NCI-H2227 (cell line): ENCODE measurements around the gene NAA80.
A peak's percentile ranks its signal among the peaks of the same experiment; 100 is the strongest.

Experiments used
- DNase-seq: peaks from one replicate; lab custom pipeline; 2025; ENCODE audit not compliant: unreplicated experiment; lab: John Stamatoyannopoulos, UW

Gene NAA80

GRCh38 chr3:50259432-50260026, 39.7 kb downstream of the NAA80 start:
- peak; percentile 17 for DNase-seq

GRCh38 chr3:50258979-50259378, 40.2 kb downstream of the NAA80 start:
- no peak for DNase-seq

- peak; percentile 72 for DNase-seq
Measured at GRCh38 chr3:50258029-50258680, 41.0 kb downstream of the NAA80 start.

GRCh38 chr3:50256978-50257890, 42.0 kb downstream of the NAA80 start:
- DNase-seq: peak; percentile 23

- no peak for DNase-seq
Measured at GRCh38 chr3:50255251-50255615, 44.0 kb downstream of the NAA80 start.

- DNase-seq: no peak
Measured at GRCh38 chr3:50254577-50255250, 44.5 kb downstream of the NAA80 start.

- DNase-seq: no peak
Measured at GRCh38 chr3:50251220-50251619, 48.0 kb downstream of the NAA80 start.

- DNase-seq: no peak
Measured at GRCh38 chr3:50250514-50250913, 48.7 kb downstream of the NAA80 start.

GRCh38 chr3:50249457-50249856, 49.7 kb downstream of the NAA80 start:
- no peak for DNase-seq

GRCh38 chr3:50248387-50248786, 50.8 kb downstream of the NAA80 start:
- DNase-seq: no peak

- no peak for DNase-seq
Measured at GRCh38 chr3:50246517-50246954, 52.7 kb downstream of the NAA80 start.
